GM19324 (cell line): ENCODE results near the gene SLC9A9.

Source experiments
- ATAC-seq: cut with Tn5 transposase; IDR thresholded peaks from one replicate; pipeline ENCODE4 v1.9.1; 2021; ENCODE audit warnings: mild to moderate bottlenecking, moderate library complexity; ENCODE audit not compliant: unreplicated experiment, low FRiP score

Gene SLC9A9

DNA sequence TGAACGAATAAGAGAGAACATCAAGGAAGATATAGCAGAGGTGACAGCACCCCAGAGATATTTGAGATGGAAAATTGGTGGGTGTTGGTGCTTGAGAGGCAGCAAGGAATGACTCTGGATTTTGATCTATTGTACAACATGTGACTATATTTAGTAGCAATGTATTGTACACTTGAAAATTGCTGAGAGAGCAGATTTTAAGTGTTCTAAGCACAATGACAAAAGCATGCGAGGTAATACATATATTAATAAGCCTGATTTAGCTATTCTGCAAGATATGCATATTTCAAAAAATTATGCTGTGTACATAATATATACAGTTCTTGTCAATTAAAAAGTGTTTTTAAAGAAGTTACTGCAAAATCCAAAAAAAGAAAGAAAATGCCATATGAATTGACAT is 194.3 kb downstream of the SLC9A9 start:
- no peak for ATAC-seq

DNA sequence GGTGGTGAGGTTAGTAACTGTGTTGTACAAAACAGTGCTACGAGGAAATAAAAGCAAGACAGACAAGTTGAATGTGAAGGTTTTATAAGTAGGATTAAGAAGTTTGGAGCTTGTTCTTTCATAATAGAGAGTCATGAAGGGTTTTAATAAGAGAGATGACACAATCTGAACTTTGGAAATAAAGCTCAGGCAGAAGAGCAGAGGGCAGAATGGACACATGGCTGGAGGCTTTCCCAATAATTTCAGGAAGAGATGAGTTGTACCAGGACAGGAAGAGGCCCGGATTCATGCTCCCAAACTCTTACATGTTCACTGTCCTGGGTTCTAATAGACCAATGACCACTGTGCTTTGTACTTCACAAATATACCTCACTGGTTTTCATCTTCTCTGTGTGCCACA is 194.8 kb downstream of the SLC9A9 start:
- ATAC-seq = no peak

DNA sequence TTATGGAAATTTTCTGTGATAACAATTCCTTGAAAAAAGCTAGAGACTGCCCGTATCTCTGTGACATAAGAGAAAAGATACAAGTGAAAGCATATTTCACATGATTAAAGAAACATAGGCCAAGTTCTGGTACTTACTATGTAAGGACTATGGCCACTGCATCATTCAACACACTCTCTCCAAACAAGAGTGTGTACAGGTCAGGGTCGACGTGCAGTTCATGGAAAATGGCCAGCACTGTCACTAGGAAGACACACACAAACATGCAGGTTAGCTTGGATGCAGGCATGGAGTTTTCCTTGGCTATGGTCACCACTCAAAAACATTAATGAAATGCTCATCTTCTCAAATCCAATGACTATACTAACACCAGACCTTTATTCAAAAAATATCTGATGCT is 196.2 kb downstream of the SLC9A9 start:
- ATAC-seq = no peak

DNA sequence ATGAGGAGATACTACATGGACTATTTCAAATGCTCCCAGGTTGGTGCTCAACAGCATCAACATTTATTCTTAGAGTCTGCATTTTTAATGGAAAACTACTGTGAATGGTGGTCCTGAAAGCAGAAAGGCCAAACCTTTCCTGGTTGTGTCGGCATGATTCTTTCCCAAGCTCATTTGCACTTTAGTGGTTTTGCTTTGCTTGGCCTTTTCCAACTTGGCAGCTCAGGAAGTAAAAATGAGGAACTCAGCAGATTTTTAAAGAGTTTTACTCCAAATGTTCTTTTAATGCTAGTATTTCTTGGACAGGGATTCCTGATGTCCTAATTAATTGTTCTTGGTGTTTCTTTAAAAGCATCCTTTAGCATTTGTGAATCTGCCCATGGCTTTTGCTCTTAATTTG is 197.4 kb downstream of the SLC9A9 start:
- no peak for ATAC-seq

DNA sequence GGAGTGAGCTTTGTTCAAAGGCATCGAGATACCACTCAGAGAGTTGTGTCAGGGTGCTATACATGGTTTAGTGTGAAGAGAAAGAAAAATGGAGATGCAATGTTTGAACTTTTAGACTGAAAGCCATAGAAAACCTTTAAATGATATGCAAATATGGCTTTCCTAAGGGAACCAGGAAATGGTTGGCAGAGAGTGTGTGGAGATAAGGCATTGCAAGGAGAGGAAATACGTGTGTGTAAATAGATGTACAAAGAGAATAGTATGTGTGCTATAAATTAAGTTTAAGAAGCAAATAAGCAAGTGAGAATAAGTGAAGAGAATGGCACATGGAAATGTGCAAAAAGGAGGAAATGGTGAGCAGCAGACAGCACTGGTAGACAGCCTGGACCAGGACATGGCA is 198.1 kb downstream of the SLC9A9 start:
- no peak for ATAC-seq

DNA sequence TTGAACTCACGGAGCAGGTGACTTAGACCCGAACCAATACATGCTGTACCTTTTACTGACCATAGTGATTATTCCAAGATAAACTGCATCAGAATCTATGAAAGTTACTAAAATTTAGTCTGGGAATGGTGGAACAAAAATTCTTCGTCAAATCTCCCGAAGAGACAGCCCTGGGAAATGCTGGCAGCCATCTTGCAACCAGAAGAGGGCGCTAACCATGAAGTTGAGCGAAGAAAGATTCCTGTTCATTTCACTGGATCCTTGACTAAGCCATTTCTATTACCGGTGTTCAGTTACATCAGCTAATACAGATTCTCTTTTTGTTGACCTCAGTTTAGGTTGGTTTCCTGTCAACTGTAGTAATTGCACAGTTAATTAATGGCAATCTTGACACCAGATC is 199.6 kb downstream of the SLC9A9 start:
- no peak for ATAC-seq

DNA sequence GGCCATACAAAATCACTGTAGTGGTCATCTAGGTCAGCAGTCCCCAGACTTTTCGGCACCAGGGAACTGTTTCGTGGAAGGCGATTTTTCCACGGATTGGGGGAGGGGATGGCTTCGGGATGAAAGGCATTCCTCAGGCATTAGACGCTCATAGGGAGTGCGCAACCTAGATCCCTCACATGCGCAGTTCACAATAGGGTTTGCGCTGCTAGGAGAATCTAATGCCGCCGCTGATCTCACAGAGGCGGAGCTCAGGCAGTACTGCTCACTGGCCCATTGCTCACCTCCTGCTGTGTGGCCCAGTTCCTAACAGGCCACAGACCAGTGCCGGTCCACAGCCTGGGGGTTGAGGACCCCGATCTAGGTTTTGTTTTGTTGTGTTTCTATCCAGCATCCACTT is 200.1 kb downstream of the SLC9A9 start:
- ATAC-seq = no peak

DNA sequence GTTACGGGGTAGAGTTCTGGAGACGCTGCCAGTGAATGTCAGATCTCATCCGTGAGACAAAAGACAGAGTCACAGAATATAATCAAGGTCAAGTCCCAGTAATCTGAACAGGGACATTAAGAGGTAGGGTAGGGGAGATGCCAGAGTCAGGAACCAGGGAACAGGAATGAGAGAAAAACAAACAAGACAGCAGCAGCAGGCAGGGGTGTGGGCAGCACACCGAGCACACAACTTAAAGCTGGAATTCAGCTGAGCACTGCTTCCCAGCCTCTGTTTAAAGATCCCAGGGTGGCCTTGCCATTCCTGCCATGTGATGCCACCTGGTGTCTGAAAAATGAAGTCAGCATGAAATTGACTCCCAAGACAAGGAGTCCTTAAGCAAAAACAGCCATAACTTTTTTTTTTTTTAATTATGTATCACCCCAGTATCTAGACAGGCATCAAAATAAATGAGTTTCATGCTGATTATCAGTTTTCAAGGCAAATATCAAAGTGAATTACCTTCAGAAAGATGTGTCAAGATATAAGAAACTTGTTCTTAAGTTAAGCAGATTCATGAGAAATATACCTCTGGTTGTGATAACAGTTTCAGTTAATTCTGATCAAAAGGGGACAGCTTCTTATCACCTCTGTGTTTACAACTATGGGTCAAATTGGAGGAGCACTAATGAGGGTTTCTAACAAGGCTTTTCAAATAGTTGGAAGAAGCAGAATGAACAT is 203.7 kb downstream of the SLC9A9 start:
- ATAC-seq = no peak

DNA sequence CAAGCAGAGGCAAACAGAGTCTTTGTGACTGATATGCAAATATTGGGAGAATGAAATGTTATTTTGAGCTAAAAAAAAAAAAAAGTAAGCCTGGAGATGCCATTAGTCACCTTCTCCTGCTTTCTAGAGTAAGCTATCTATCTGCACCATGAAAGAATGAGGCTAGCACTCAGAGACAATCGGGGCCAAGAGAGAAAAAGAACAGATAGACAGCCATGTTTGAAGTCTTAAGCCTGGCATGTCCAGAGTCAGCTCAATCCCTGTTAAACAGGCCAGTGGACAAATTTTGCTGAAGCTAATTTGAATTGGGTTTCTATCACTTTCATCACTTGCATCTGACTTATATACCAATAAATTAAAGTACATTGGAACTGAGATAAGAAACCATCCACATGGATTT is 204.4 kb downstream of the SLC9A9 start:
- no peak for ATAC-seq

DNA sequence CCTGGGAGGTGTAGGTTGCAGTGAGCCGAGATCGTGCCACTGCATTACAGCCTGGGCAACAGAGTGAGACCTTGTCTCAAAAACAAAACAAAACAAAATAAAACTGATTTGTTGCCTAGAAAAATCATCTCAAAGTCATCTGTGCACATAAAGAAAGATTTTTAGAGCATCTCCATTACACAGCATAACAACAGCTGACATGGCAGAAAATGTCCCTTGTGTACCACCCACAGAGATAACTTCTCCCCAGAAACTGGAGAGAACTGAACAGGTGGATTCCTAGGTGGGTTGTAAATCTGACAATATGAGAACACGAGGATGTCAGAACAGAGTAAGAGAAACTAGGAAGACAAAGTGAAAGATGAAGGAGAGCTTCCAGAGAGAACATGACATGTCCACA is 207.5 kb downstream of the SLC9A9 start:
- no peak for ATAC-seq

DNA sequence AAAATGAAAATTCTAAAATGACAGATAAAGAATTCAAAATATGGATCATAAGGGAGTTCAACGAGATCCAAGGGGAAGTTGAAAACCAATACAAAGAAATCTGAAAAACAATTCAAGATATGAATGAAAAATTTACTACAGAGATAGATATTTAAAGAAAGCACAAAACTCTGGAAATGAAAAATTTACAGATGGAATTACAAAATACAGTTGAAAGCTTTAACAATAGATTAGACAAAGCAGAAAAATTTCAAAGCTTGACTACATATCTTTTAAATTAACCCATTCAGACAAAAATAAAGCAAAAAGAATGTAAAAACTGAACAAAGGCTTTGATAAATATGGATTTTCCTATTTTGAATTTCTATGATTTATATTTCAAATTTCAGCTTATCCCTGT is 211.1 kb downstream of the SLC9A9 start:
- ATAC-seq = no peak

DNA sequence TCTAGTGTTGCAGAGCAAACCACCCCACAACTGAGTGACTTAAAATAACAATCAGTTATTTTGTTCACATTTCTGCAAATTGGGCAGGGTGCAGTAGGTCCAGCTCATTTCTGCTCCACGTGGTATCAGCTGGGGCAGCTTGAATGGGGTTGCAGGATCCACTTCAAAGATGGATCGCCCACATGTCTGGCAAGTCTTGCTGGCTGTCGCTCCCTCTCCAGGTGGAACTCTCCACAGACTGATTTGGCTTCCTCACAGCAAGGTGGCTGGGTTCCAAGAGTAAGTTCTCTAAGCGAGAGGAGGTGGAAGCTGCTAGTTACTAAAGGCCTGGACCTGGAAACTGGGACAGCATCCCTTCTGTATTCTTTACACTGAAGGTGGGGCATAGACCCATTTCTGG is 213.3 kb downstream of the SLC9A9 start:
- no peak for ATAC-seq

DNA sequence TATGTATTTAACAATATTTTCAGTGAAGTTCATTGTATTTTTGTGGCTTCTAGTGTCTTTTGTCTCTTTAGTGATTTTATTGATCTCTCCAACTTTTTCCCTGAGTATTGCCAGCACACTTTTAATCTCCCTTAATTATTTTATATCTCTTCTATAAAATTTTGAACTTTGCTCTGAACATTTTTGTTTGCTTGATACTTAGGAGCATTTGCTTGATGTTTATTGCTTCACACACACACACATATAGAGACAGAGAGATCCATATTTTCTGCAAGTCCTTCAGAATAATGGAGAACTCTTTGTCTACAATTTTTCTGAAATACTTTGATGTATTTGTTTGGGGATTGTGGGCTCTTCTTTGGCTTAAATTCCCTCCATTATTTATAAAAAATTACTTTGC is 213.8 kb downstream of the SLC9A9 start:
- ATAC-seq = no peak

DNA sequence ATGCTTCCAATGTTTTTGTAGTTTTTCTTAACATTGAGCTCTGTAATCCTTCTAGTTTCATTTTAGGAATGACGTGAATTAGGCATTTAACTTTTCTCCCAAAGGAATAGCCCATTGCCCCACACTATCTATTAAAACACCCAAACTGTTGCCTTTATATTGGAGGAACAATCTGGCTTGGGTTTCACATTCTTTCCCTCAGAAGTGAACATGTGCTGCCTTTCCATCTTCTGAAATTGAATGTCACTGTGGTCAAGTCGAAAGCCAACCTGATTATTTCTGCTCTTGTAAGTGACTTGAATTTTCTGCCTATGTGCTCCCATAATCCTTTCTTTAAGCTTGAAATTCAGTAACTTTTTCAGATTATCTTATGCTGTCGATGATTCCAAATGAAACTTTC is 214.5 kb downstream of the SLC9A9 start:
- no peak for ATAC-seq

DNA sequence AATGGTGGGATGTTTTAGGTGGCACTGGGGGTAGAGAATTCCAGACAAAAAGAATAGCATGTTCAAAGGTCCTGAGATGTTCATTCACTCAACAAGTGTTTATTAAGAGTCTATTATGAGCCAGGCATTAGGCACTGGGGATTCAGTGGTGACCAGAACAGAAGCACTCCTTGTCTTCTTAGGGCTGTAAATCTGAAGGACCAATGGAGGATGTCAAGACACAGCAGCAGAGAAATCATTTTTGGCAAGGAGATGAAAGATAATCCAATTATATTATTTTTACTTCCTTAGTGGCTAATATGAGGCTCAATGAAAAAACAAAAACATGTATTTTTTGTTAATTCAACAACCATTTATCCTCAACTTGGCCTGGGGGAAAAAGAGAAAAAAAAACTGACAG is 218.5 kb downstream of the SLC9A9 start:
- no peak for ATAC-seq

DNA sequence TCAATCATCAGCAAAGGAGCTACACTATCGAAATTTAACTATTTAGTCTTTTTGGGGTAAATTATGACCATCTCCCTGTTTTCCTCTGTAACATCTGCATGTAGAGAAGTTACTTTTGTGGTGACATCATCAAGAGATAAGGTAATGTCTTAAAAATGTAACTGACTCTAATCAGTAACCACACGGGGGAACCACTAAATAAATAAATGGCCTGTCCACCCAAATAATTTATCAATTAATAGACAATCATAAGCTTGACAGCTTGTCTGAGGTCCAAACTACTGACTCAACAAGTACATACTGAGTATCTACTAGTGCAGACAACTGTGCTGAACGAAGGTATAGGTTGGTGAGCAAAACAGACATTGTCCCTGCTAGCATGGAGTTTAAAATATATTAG is 219.3 kb downstream of the SLC9A9 start:
- ATAC-seq = no peak

DNA sequence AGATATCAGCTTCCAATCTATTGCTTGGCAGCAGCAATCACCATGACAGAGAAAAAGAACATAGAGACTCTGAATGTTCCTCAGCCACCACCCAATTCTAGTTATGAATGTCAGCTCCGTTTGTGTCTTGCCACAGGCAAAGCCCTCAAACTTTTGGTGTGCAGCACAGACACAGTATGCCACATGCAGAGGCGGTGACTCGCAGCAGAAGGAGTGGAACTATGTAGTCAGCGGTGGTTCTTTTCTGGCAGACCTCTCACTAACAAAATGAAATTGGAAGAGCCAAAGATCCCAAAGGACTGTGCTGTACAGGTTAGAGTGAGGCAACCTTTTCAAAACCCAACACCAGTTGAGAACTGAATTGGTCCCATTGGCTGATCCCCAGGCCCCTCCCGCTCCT is 220.9 kb downstream of the SLC9A9 start:
- ATAC-seq = no peak

DNA sequence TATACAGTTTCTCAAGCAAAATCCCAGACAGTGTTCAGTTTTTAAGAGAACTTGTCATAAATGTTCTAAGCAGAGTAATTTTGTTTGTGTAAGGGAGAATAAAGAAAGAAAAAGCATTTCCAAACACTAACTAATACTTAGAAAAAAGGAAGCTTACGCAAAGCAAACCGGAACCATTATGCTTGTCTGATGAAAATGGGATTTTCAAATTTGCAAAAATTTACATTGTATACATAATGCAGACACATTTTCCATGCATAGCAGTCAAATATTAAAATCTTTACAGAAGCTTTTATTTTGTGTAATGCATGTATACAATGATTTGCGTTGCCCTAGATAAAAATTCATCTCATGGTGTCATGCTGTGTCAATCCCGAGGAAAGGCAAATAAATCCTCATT is 229.0 kb downstream of the SLC9A9 start:
- ATAC-seq = no peak

DNA sequence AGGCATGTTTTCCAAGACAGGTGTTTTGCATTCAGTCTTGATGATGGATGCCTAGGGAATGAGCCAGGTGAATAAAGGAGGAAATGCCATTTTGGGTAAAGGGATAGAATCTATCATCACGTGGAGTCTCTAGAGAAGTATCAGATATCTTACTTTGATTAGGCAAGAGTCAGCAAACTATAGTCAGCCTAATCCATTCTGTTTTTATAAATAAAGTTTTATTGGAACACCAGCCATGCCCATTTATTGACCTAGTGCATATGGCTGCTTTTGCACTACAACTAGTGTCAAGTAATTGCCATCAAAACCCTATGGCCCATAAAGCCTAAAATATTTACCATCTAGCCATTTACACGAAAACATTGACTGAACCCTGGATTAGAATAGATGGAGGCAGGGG is 231.2 kb downstream of the SLC9A9 start:
- no peak for ATAC-seq

DNA sequence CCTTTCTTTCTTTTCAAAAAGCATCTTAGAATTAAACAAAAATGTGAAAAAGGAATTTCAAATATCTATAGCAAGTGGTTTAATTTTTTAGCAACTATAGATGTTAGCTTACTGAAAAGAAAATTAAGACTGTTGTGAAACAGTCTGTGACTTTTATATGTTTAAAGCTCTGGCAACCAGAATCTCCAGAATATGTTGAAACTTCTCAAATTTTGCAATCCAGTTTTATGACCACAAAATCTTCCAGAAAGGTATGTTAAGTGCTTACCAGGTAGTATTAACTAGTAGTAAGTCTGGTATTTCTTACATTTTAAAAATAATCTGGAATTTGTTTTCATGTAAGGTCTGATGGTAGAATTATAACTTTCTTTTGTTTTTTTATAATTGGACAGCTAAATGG is 235.0 kb downstream of the SLC9A9 start:
- no peak for ATAC-seq

DNA sequence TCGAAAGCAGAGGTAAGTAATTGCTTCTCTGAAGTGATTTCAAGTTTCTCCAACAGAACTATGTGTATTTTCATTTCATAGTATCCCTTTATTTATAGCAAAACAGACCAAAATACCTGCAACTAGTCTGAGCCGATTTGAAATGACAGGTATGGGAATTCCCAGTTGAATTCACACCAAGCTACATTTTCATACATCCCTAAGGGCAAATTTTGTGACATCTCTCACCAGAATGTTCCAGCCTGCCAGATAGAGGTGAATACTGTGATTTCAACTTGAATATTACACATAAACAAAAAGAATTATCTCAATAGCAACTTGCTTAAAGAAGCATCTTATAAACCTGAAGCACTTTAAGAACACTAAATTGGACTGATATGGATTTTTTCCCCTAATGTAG is 235.7 kb downstream of the SLC9A9 start:
- no peak for ATAC-seq

DNA sequence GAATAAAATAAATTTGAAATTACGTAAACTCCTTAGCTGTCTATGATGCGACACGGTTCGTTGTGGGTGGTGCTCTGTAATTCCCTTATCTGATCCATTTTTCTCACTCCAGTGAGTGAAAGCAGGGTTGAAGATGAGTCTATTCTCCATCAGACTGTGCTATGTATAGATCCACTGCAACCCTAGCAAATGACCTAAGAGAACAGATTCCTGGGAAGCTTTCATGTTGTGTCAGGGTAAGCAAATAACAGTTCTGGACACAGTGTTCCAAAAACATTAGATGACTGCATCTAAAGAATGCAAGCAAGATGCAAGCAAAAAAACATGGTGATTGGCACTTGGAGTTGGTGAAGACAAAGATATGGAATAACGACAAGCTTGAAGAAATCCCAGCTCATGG is 239.3 kb downstream of the SLC9A9 start:
- no peak for ATAC-seq
